Measurements from ENCODE around the gene ZDHHC20.

The ZDHHC20 gene

GRCh38 chr13:21458813-21459701 is at the start of gene ZDHHC20:
TSS of gene ZDHHC20 (minus strand) at chr13:21459303. CDS start at chr13:21459171, 132 bp downstream.
- peak; percentile 88 for DNase-seq

- no peak for DNase-seq
These were observed 45.3 kb upstream of the ZDHHC20 start for GRCh38 chr13:21504379-21504778.

- no peak for DNase-seq
These were observed 42.6 kb upstream of the ZDHHC20 start for GRCh38 chr13:21501686-21502085.

- DNase-seq: no peak
These were observed 27.2 kb upstream of the ZDHHC20 start for GRCh38 chr13:21486322-21486721.

GRCh38 chr13:21483748-21484147 is 24.6 kb upstream of the ZDHHC20 start:
- DNase-seq: no peak

GRCh38 chr13:21481359-21481758 is 22.3 kb upstream of the ZDHHC20 start:
- DNase-seq: no peak

GRCh38 chr13:21478881-21479808 is 20.0 kb upstream of the ZDHHC20 start:
- peak; percentile 23 for DNase-seq

- DNase-seq: peak; percentile 78
These were observed 17.9 kb upstream of the ZDHHC20 start for GRCh38 chr13:21476893-21477472.

GRCh38 chr13:21475115-21475514 is 16.0 kb upstream of the ZDHHC20 start:
- DNase-seq: no peak

GRCh38 chr13:21470785-21471184 is 11.7 kb upstream of the ZDHHC20 start:
- no peak for DNase-seq

GRCh38 chr13:21466527-21466926 is 7.4 kb upstream of the ZDHHC20 start:
- DNase-seq: no peak

- DNase-seq: no peak
These were observed 6.6 kb upstream of the ZDHHC20 start for GRCh38 chr13:21465710-21466160.

- DNase-seq: no peak
These were observed 4.3 kb upstream of the ZDHHC20 start for GRCh38 chr13:21463424-21463823.

- no peak for DNase-seq
These were observed 2.0 kb upstream of the ZDHHC20 start for GRCh38 chr13:21461131-21461530.

- peak; percentile 52 for DNase-seq
These were observed 671 bp downstream of the ZDHHC20 start for GRCh38 chr13:21458451-21458812.

- no peak for DNase-seq
These were observed 5.6 kb downstream of the ZDHHC20 start for GRCh38 chr13:21453387-21454081.

- no peak for DNase-seq
These were observed 8.2 kb downstream of the ZDHHC20 start for GRCh38 chr13:21450936-21451335.

- no peak for DNase-seq
These were observed 12.4 kb downstream of the ZDHHC20 start for GRCh38 chr13:21446656-21447055.

GRCh38 chr13:21445759-21446158 is 13.3 kb downstream of the ZDHHC20 start:
- DNase-seq: no peak

GRCh38 chr13:21443171-21443570 is 15.9 kb downstream of the ZDHHC20 start:
- DNase-seq: no peak

GRCh38 chr13:21436582-21436981 is 22.5 kb downstream of the ZDHHC20 start:
- no peak for DNase-seq

- no peak for DNase-seq
These were observed 23.4 kb downstream of the ZDHHC20 start for GRCh38 chr13:21435687-21436151.

All from activated naive CD4-positive, alpha-beta T cell treated with anti-CD3 and anti-CD28 coated beads, Interleukin-2, amount 50 U/mL, for 16 hours (primary cell).